ENCODE data around the gene LMO7. TPM values are rescaled to one million over a fixed set of nuclear protein-coding genes. Genes with fewer than 3 reads are reported as not detected.
"Not testable (repeated sequence)": the region's sequence is repeated elsewhere in the genome, so short reads cannot be mapped to it uniquely, and the experiment has no call there.

The LMO7 gene
- total RNA-seq, 1 donor from 2014 or later: 39.2 TPM

DNA sequence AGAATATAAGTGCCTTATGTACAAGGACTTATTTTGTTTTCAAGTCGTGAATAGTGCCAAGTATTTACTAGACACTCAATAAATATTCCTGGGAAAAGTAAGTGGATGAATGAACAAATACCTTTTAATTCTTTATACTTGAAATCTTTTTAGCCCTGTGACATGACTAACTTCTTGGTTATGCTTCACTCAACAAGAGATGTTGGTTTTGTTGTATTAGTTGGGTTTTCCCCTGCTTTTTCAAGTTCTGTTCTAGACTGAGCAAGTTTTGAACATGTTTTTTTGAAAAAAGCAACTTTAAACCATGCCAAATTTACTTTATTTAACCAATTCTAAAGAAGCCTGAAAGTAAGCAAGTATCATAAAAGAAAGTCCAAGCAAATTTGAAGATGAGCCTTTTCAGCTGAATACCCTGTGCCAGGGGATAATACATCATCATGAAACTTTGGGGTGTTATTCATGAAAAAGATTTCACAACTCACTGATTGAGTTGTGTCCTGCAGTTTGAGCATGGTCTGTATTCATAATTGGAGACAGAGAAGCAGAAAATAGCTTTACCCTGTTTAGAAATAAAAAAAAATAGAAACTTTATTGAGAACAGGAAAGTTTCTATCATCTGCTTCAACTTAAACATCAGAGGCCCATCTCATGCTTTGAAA lies 11.1 kb downstream of the LMO7 start:
- DNase-seq (ENCODE audit: low read depth in 2 of 2): no peak

DNA sequence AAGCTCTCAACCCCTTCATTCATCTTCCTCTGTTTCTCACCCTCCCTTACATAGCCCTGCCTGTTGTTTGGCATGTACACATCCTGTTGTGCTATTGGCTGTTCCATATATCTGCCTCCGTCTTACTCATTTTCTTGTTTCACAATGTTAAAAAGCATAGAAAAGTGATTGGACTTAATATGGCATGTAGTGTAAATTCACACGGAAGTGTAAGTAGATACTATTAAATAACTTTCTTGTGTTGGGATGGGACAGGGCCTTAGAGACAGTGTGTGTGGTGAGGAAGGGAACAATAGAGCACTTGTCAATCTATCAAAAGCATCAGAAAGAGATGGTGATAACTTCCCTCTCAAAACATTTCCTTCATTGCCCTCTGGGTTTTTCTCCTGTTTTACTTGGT lies 12.3 kb downstream of the LMO7 start:
- DNase-seq (ENCODE audit: low read depth in 2 of 2): no peak

DNA sequence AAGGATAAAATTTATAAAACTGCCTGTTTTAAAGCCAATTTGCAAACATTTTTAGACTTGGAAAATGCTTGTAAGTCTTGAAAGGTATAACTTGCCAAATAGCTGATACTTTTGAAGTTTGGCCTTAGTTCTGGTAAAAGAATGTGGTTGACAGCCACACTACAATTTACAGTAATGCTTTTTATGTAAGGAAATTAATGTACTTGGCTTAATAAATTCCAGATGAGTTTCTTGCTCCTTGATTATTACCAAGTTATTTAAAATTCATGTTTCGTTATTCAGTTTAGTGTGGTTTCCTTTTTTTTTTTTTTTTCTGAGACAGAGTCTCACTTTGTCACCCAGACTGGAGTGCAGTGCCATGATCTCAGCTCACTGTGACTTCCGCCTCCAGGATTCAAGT lies 14.9 kb downstream of the LMO7 start:
- no peak for DNase-seq (ENCODE audit: low read depth in 2 of 2)

DNA sequence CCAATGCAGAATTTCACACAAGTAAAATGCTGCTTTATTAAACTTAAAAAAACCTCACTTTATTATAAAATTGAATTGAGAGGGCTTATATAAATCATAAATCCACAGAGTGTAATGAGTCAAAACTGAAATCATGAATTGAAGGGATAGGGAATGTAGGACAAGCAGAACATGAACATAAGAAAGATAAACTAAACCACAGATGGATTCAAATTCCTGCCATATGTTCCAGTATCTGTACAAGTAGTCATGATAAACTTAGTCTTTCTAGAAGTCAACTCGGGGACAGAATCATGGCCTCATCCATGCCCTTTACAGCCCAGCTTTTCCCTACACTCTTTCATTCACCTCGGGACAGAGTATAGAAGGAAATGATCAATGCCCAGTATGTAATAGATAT lies 16.6 kb downstream of the LMO7 start:
- DNase-seq (ENCODE audit: low read depth in 2 of 2): no peak

DNA sequence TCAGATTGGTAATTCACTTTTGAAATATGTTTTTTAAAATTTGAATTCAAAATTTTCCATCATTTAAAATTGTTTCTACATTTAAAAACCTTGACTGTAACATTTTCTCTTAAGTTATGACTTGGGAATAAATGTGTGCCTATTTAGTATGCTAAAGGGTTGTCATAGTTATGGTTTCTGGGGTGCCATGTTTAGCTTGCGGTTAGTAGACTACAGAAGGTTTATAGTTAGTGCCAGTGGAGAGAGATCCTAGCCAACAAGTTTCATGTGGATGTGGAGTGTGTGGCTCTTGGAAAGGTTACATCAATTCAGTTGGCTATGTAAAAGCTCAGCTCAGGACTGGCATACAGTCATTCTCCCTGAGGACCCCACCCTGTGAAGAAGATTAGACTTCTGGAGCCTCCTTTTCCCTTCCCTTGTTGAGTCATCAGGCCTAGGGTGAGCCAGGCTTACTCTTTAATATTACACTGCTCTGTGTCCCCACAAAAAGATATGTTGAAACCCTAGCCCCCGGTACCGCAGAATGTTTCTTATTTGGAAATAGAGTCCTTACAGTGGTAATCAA lies 20.4 kb downstream of the LMO7 start:
- no peak for DNase-seq (ENCODE audit: low read depth in 2 of 2)

DNA sequence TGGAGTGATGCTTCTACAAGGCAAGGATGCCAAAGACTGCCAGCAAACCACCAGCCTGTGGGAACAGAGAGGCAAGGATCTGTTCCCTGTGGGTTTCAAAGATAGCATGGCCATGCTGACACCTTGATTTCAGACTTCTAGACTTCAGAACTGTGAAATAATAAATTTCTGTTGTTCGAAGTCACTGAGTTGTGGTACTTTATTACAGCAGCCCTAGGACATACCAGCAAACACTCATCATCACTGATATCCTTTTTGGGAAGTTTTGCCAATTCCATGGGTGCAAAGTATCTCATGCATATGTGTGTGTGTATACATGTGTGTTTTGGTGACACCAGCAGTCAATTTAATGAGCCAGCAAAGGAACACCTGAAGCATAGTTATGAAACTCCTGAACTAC lies 21.0 kb downstream of the LMO7 start:
- no peak for DNase-seq (ENCODE audit: low read depth in 2 of 2)

DNA sequence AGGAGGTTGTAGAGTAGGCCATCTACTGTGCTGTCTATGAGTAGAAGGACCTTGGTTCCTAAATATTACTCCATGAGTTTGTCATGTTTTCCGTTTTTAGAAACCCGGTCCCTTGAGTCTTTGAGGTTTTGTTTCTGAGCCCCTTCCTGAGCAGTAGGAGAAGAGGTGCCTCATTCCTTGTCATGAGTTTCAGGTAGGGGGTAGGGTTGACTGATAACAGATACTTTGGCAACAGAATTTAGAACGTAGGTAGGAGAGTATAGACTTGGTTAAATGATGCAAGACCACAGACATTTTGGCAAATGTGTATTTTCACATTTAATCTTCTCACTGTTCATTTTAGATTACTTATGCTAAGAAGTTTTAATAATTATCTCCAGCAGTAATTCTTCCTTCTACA lies 24.6 kb downstream of the LMO7 start:
- DNase-seq (ENCODE audit: low read depth in 2 of 2): no peak

DNA sequence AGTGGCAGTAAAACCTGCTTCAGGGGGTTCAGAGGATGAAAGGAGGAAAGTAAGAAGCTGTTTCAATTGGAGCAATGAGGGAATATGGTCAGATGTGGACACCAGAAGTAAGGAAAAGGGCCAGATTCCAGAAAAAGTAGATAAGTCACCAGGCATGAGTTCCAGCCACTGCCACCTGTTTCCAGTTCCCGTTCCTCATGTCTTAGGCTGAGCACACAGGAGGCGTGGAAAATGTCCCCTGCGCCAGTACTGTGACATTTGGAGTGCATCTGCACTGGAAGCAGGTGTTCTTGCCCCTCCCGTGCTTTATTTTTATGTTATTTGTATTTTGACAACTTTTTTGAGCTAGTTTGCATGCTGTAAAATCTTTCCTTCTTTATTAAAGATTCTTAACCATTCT lies 25.3 kb downstream of the LMO7 start:
- no peak for DNase-seq (ENCODE audit: low read depth in 2 of 2)

DNA sequence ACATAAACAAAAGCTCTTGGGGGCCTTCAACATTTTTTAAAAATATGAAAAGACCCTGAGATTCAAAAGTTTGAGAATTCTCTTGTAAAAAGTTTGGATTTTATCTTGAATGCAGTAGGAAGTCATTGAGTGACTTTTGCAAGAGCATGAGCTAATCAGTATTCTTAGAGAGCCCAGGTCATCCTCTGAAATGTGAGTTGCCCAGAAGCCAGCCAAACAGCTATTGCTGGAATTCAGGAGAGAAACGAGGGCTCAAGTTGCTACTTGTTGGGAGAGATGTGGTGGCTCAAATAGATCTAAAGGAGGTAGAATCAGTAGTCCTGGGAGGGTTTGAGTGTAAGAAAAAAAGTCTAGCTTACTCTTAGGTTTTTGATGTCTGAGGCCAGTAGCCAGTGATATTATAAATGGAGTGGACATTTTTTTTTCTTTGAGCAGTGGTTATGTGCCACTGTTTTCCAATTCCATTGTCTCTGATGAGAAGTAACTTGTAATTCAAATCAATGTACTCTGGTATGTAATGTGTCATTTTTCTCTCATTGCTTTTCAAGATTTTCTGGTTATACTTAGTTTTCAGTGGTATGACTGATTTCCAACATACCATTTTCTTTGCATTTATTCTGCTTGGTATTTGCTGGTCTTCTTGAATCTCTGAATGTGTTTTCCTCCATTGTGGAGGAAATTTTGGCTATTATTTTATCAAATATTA lies 30.7 kb downstream of the LMO7 start:
- no peak for DNase-seq (ENCODE audit: low read depth in 2 of 2)

DNA sequence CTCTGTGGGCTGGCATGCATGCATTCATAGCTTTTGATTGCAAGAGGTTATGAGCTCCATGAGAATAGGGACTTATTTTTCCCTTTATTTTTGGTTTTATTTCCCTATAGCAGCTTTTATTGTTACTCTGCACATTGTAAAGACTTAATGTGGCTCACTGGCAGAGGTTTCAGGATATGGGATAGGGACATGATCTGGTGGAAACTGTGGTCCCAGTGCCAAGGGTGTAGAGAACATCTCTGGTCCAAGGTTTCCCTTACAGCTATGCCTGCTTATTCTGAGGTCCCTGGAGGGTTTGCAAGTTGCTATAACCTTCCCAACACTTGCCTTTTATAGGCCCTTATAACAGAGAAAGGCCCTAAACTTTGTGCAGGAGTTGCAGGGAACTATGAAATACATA lies 33.6 kb downstream of the LMO7 start:
- DNase-seq (ENCODE audit: low read depth in 2 of 2): no peak

DNA sequence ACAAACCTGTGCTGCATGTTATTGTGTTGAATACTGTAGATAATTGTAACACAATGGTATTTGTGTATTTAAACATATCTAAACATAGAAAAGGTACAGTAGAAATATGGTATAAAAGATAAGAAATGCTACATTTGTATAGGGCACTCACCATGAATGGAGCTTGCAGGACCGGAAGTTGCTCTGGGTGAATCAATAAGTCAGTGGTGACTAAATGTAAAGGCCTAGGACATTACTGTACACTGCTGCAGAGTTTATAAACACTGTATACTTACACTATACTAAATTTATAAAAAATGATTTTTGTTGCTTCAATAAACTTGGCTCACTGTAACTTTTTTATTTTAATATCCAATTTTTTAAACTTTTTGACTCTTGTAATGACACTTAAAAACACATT lies 34.4 kb downstream of the LMO7 start:
- peak in 1 of 2 donors; percentile 66 for DNase-seq (ENCODE audit: low read depth in 2 of 2)

DNA sequence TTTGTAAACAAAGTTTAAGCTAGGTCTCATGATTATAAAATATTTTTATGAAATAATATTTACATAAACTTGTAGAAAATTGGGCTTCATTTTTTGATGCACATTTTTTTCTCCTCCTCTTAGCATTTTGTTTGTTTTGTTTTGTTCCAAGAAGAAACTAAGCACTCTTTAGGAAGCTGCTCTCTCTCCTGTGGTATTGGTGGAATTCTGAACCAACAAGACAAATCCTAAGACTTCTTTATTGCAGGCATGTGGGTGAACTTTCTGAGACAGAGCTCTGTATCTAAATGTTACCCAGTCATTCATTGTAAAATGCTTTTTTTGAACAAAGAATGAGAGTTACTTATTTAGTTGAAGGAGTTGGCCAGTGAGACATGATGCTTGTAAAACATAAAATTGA lies 39.3 kb downstream of the LMO7 start:
- DNase-seq (ENCODE audit: low read depth in 2 of 2): no peak

DNA sequence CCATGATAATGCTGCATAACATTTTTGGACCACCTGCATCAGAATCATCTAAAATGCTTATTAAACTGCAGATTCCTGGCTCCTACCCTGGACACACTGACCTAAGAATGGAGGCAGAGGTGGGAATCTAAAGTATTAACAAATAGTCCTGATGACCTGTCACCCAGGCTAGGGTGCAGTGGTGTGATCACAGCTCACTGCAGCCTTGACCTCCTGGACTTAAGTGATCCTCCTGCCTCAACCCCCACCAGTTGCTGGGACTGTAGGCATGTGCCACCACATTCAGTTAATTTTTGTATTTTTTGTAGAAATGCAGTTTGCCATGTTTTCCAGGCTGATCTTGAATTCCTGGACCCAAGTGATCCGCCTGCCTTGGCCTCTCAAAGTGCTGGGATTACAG lies 43.3 kb downstream of the LMO7 start:
- DNase-seq (ENCODE audit: low read depth in 2 of 2): no peak

DNA sequence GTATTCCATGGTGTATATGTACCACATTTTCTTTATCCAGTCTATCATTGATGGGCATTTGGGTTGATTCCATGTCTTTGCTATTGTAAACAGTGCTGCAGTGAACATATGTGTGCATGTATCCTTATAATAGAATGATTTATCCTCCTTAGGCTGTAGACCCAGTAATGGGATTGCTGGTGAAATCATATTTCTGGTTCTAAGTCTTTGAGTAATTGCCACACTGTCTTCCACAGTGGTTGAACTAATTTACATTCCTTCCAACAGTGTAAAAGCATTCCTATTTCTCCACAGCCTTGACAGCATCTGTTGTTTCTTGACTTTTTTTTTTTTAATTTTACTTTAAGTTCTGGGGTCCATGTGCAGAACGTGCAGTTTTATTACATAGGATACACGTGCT lies 44.1 kb downstream of the LMO7 start:
- DNase-seq (ENCODE audit: low read depth in 2 of 2): not testable (repeated sequence)

DNA sequence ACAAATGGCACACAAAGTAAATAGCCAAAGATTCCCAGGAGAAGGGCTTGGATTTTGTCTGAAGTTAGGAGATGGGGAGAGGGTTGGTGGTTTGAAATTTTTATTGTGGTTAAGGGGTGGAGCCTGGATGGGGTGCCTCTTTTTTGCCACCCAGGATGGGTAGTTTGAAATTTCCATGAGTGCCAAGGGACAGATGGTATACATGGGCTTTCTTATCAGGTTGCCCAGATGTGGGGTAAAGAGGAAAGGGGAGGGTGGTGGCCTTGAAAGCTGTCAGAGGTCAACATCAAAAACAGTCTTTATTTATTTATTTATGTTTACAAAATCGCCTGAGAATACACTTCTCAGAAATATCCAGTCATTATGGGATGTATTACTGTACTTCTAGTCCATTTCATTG lies 46.2 kb downstream of the LMO7 start:
- DNase-seq (ENCODE audit: low read depth in 2 of 2): no peak

DNA sequence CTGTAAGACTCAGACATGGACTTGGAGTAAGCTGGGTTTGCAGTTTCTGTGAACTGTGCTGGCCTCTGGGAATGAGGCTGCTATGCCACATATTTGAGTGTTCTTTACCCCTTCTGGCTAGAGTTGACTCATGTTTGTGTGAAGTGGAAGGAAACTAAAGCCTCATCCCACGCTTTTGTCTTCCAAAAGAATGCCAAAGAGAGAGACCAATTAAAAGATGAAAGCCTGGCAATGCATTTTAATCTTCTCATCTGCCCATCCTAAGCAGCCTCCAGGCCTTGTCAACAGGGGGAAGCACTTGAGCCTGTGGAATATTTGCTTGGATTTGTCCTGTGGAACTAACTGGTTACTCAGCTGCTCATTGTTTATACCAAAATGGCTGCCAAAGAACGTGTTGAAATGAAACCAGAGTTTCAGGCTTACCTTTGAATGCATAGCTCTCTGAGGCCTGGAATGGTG lies 49.1 kb downstream of the LMO7 start:
- peak in 1 of 2 donors; percentile 48 for DNase-seq (ENCODE audit: low read depth in 2 of 2)

DNA sequence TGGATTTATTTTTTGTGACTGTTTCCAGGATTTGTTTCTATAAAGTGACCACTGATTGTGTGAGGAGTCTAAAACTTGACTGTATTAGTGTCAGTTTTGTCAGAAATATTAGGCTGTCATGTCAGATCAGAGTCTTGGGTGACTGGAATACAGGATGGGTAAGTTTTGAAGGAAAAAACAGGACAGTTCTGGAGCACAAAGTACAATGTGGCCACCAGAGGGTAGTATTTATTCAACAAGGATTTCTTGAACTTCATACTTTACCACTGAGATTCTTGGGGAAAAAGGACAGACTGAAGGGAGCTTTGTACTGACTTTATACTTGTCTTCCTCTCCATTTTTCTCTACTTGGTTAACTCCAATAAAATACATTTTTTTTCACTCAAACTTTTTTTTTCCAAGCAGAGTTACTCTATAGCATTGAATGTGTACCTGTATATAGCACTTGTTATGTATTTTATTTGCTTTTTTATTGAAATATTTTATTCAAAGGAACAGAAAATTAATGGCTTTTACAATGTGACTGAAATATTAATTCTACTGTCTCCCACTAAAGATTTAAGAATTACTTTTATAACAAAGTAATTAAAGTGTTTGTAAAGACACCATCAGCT lies 51.1 kb downstream of the LMO7 start:
- peak in 1 of 2 donors; percentile 53 for DNase-seq (ENCODE audit: low read depth in 2 of 2)

DNA sequence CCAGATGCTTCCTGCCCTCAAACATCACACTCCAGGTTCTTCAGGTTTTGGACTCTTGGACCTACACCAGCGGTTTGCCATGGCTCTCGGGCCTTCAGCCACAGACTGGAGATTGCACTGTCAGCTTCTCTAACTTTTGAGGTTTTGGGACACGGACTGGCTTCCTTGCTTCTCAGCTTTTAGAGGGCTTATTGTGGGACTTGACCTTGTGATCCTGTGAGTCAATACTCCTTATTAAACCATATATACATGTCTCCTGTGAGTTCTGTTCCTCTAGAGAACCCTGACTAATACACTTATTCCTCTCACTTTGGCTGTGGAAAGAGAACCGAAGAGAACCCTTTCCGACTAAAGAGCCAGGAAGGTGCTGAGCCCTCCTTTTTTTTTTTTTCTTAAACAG lies 53.6 kb downstream of the LMO7 start:
- DNase-seq (ENCODE audit: low read depth in 2 of 2): no peak

DNA sequence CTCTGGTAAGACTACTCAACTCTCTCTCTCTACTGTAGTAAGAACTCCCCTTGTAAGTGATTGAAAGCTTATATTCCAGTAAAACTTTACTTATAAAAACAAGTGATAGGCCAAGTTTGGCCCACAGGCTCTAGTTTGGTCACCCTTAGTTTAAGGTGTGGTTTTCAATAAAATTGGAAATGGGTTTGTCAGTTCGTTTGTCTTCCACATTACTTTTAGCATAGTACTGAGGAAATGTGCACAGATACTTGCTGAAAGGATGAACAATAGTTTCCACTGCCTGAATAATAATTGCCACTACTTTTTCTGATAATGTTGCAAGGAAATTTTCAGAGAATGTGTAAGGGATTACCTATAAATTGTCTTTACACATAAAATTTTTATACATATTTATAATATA lies 54.5 kb downstream of the LMO7 start:
- no peak for DNase-seq (ENCODE audit: low read depth in 2 of 2)

DNA sequence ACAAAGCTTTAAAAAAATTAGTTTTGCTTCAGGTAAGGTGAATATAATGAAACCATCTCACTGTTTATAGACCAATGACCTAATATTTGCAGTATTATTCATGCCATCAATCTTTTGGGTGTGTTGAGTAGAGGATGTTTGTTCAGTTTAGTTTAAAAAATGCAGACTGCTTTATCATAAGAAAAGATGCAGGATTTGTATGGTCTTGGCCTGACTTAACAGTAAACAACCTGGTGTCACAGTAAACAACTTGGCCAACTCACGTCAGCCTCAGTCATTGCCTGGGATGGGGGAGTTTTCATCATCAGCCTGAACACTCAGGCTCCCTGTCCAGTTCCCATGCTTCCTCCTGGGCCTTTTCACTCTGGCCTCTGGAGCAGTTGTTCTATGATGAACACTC lies 55.1 kb downstream of the LMO7 start:
- no peak for DNase-seq (ENCODE audit: low read depth in 2 of 2)

DNA sequence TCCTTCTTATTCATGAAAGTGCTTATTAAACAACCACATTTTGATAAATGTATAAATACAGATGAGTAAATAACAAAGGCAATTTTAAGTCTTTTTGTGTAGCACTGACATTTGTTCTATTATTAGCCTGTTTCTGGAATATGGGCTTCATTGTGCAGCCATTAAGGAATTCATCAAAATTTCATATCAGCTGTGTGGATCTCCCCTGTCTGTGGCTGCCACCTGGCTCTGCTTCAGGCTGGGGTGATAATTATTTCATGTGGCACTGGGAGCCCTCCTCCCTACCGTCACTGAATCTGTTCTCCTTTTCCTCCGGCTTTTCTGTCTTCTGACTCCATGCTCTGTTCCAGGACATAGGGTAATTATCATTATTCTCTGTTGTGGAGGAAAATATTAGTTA lies 57.1 kb downstream of the LMO7 start:
- no peak for DNase-seq (ENCODE audit: low read depth in 2 of 2)

DNA sequence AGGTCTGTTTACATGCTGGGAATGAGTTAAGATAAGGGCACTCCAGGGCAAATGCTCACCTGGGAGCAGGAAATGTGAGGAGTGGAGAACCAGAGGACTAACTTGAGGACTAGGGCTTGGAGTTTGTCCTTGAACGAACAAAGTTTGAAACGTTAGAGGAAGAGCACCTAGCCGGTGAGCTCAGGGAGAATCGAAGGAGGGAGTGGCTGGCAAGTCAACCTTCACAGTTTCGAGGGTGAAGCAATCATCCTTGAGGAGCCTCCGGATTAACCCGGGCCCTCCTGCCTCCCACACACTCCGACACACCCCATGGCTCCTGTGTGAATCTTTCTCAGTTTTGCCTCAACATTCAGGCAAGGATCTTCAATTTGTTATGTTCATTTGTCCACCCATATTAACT lies 58.6 kb downstream of the LMO7 start:
- DNase-seq (ENCODE audit: low read depth in 2 of 2): no peak

DNA sequence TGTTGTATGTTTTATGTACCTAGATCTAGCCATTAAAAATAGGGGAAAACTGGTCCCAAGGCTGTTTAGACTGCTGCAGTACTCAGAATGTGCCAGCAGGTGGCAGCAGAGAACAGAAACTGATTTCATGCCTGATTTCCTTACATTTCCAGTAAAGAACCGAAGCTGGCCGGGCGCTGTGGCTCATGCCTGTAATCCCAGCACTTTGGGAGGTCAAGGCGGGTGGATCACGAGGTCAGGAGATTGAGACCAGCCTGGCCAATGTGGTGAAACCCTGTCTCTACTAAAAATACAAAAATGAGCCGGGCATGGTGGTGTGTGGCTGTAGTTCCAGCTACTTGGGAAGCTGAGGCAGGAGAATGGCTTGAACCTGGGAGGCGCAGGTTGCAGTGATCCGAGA lies 59.8 kb downstream of the LMO7 start:
- DNase-seq (ENCODE audit: low read depth in 2 of 2): peak; percentile 46 to 69

All from dermis microvascular lymphatic vessel endothelial cell (primary cell).